Measurements from ENCODE around the gene SLC25A30. TPM values are rescaled to one million over a fixed set of nuclear protein-coding genes. Genes with fewer than 3 reads are reported as not detected.

SLC25A30 gene
- total and polyA plus RNA-seq, 9 of the 15 experiments (the other 6 are each of a cell fraction or from before 2014, with no cell fraction given): 1.1 to 11.1 (median 5.6) TPM

GRCh38 chr13:45388664-45389063 lies 29.5 kb downstream of the SLC25A30 start:
- H3K4me2 ChIP-seq (ENCODE audit: insufficient read depth, low read length): no peak overlapping the region
- ATAC-seq: no peak
- in situ Hi-C loops (cut with MboI) (loop anchor here (10.0 kb wide), 1 partner anchor 1076 kb away; no protein-coding TSS in a partner anchor), intact Hi-C loops (cut with micrococcal nuclease) (no loop called here)
- ChIA-PET CTCF (ENCODE audit: low intra/inter-chr PET ratio) (no interaction called here), POLR2A (interaction anchor here (1.0 kb wide), 1 partner anchor 17 kb away, joined by 5 read pairs; no protein-coding TSS in a partner anchor)
- TF ChIP-seq MITF (IDR thresholded peaks at IDR 0.05) (no peak), PTBP1 (IDR thresholded peaks at IDR 0.05; ENCODE audit: low read depth, low read length) (no peak), ZBED1 (IDR thresholded peaks at IDR 0.05) (no peak), GTF2F1 (IDR thresholded peaks at IDR 0.05; ENCODE audit: low read depth, low read length) (no peak)
- TF ChIP-seq, protein P1, sequence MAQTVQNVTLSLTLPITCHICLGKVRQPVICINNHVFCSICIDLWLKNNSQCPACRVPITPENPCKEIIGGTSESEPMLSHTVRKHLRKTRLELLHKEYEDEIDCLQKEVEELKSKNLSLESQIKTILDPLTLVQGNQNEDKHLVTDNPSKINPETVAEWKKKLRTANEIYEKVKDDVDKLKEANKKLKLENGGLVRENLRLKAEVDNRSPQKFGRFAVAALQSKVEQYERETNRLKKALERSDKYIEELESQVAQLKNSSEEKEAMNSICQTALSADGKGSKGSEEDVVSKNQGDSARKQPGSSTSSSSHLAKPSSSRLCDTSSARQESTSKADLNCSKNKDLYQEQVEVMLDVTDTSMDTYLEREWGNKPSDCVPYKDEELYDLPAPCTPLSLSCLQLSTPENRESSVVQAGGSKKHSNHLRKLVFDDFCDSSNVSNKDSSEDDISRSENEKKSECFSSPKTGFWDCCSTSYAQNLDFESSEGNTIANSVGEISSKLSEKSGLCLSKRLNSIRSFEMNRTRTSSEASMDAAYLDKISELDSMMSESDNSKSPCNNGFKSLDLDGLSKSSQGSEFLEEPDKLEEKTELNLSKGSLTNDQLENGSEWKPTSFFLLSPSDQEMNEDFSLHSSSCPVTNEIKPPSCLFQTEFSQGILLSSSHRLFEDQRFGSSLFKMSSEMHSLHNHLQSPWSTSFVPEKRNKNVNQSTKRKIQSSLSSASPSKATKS (CRISPR knock-in tag; IDR thresholded peaks at IDR 0.05): no peak
- TF ChIP-seq, protein P2, sequence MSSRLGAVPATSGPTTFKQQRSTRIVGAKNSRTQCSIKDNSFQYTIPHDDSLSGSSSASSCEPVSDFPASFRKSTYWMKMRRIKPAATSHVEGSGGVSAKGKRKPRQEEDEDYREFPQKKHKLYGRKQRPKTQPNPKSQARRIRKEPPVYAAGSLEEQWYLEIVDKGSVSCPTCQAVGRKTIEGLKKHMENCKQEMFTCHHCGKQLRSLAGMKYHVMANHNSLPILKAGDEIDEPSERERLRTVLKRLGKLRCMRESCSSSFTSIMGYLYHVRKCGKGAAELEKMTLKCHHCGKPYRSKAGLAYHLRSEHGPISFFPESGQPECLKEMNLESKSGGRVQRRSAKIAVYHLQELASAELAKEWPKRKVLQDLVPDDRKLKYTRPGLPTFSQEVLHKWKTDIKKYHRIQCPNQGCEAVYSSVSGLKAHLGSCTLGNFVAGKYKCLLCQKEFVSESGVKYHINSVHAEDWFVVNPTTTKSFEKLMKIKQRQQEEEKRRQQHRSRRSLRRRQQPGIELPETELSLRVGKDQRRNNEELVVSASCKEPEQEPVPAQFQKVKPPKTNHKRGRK (tag; IDR thresholded peaks at IDR 0.05): no peak
- H3K9me3 ChIP-seq (replicated peaks; ENCODE audit: control insufficient read depth, insufficient read depth, low read depth, low read length): no peaks in the 10 kb centered on the region
- no peak overlapping the region for H3K9ac ChIP-seq (ENCODE audit: insufficient read depth in 1 of 2, low read depth in 2 of 2, low read length in 2 of 2)
- no peak for FAIRE-seq
- no TSS peak for BruUV-seq (replicated peaks)
- H2AFZ ChIP-seq (ENCODE audit: low read depth, low read length): no peak overlapping the region
- peaks cover 0 to 4% of the 10 kb centered on the region in 2 experiments; a peak in 2 of 5 replicates for H3K4me1 ChIP-seq (replicated peaks in 1 of 2; ENCODE audit: control insufficient read depth in 2 of 2, insufficient read depth in 2 of 2, low read length in 2 of 2)
- 78% methylated on average over 4 of the region's 4 CpGs for WGBS (ENCODE audit: insufficient coverage, low coverage, missing lambda C conversion rate)
- H3K9me1 ChIP-seq (ENCODE audit: control insufficient read depth, insufficient read depth, low read length): no peaks in the 10 kb centered on the region
- H3K27me3 ChIP-seq (ENCODE audit: control insufficient read depth in 2 of 2, insufficient read depth in 2 of 2, low read length in 2 of 2): no peaks in the 10 kb centered on the region
- DNase-seq (ENCODE audit: extremely low read depth in 1 of 4, low spot score in 3 of 4): no peak
- no peaks in the 10 kb centered on the region for H4K20me1 ChIP-seq (replicated peaks; ENCODE audit: control insufficient read depth, insufficient read depth, low read length)
- H3K27ac ChIP-seq (ENCODE audit: extremely low read depth, low read depth, low read length): no peak overlapping the region
- no peaks in the 10 kb centered on the region for H3K36me3 ChIP-seq (ENCODE audit: control insufficient read depth, insufficient read depth, low read length)
- H3K79me2 ChIP-seq (ENCODE audit: control insufficient read depth, insufficient read depth, low read length): no peaks in the 10 kb centered on the region
- no peak overlapping the region for H3K4me3 ChIP-seq

All from K562 (cell line).